Tibial nerve (tissue), 4 donors: ENCODE results near the gene MS4A1.

ENCODE experiments used
- CTCF ChIP-seq, 5 experiments: fragments of 200-600 bp in 3 of 5; fragments of 450-650 bp in 2 of 5; sonication (generic) in 3 of 5; IDR thresholded peaks; one replicate each; pipeline ENCODE4 v1.5.1; 2016 to 2019; ENCODE audit warnings: antibody characterized with exemption in 5 of 5, mild to moderate bottlenecking in 3 of 5, moderate library complexity in 2 of 5
- EP300 ChIP-seq, 2 donors: sonication (generic); formaldehyde crosslinking; IDR thresholded peaks; one replicate each; pipeline ENCODE4 v1.6.1; 2017; ENCODE audit warnings: antibody characterized with exemption in 2 of 2, mild to moderate bottlenecking in 1 of 2
- POLR2A ChIP-seq, 2 donors: fragments of 450-650 bp; IDR thresholded peaks; one replicate each; pipeline ENCODE4 v1.6.1; 2017; ENCODE audit warnings: antibody characterized with exemption in 2 of 2, mild to moderate bottlenecking in 2 of 2, moderate library complexity in 2 of 2

GRCh38 chr11:60429272-60429671, 26.4 kb upstream of the MS4A1 start, which contains the start of gene MS4A5:
- no peak for TF ChIP-seq CTCF (IDR thresholded peaks at IDR 0.05)
- no peak for TF ChIP-seq POLR2A (IDR thresholded peaks at IDR 0.05)
- no peak for TF ChIP-seq EP300 (IDR thresholded peaks at IDR 0.05)
